ENCODE measurements around the gene GNL1. TPM values are rescaled to one million over a fixed set of nuclear protein-coding genes. Genes with fewer than 3 reads are reported as not detected.
"Not testable (repeated sequence)": the region's sequence is repeated elsewhere in the genome, so short reads cannot be mapped to it uniquely, and the experiment has no call there.

The GNL1 gene
- total RNA-seq, 1 experiment from 2014 or later: 78.4 TPM

GRCh38 chr6:30530014-30530413 is 26.3 kb downstream of the GNL1 start:
- H3K36me3 ChIP-seq (replicated peaks; ENCODE audit: control insufficient read depth, insufficient read depth, low read length): no peaks in the 10 kb centered on the region
- no peak for DNase-seq
- H3K27me3 ChIP-seq (ENCODE audit: control insufficient read depth, insufficient read depth, low read length): no peaks in the 10 kb centered on the region
- no peak overlapping the region for H3K4me3 ChIP-seq (ENCODE audit: insufficient read depth, low read depth, low read length)

- DNase-seq; H3K4me3 ChIP-seq (ENCODE audit: insufficient read depth, low read depth, low read length); H3K27me3 ChIP-seq (ENCODE audit: control insufficient read depth, insufficient read depth, low read length); H3K36me3 ChIP-seq (replicated peaks; ENCODE audit: control insufficient read depth, insufficient read depth, low read length): not testable (repeated sequence)
Measured at GRCh38 chr6:30529349-30529875, 26.9 kb downstream of the GNL1 start.

GRCh38 chr6:30526444-30526843 is 29.8 kb downstream of the GNL1 start:
- DNase-seq; H3K4me3 ChIP-seq (ENCODE audit: insufficient read depth, low read depth, low read length); H3K27me3 ChIP-seq (ENCODE audit: control insufficient read depth, insufficient read depth, low read length); H3K36me3 ChIP-seq (replicated peaks; ENCODE audit: control insufficient read depth, insufficient read depth, low read length): not testable (repeated sequence)

GRCh38 chr6:30521952-30522351 is 34.3 kb downstream of the GNL1 start:
- H3K27me3 ChIP-seq (ENCODE audit: control insufficient read depth, insufficient read depth, low read length); H3K4me3 ChIP-seq (ENCODE audit: insufficient read depth, low read depth, low read length); DNase-seq; H3K36me3 ChIP-seq (replicated peaks; ENCODE audit: control insufficient read depth, insufficient read depth, low read length): not testable (repeated sequence)

GRCh38 chr6:30521082-30521481 is 35.2 kb downstream of the GNL1 start:
- not testable (repeated sequence) for DNase-seq; H3K4me3 ChIP-seq (ENCODE audit: insufficient read depth, low read depth, low read length); H3K36me3 ChIP-seq (replicated peaks; ENCODE audit: control insufficient read depth, insufficient read depth, low read length); H3K27me3 ChIP-seq (ENCODE audit: control insufficient read depth, insufficient read depth, low read length)

- DNase-seq: no peak
- Histone ChIP-seq H3K4me3 (ENCODE audit: insufficient read depth, low read depth, low read length) (no peak overlapping the region), H3K36me3 (replicated peaks; ENCODE audit: control insufficient read depth, insufficient read depth, low read length) (no peaks in the 10 kb centered on the region), H3K27me3 (ENCODE audit: control insufficient read depth, insufficient read depth, low read length) (no peaks in the 10 kb centered on the region)
Measured at GRCh38 chr6:30520522-30520921, 35.8 kb downstream of the GNL1 start.

- H3K27me3 ChIP-seq (ENCODE audit: control insufficient read depth, insufficient read depth, low read length); DNase-seq; H3K4me3 ChIP-seq (ENCODE audit: insufficient read depth, low read depth, low read length); H3K36me3 ChIP-seq (replicated peaks; ENCODE audit: control insufficient read depth, insufficient read depth, low read length): not testable (repeated sequence)
Measured at GRCh38 chr6:30518505-30519145, 37.7 kb downstream of the GNL1 start.

- not testable (repeated sequence) for H3K36me3 ChIP-seq (replicated peaks; ENCODE audit: control insufficient read depth, insufficient read depth, low read length); H3K4me3 ChIP-seq (ENCODE audit: insufficient read depth, low read depth, low read length); H3K27me3 ChIP-seq (ENCODE audit: control insufficient read depth, insufficient read depth, low read length); DNase-seq
Measured at GRCh38 chr6:30517767-30518504, 38.4 kb downstream of the GNL1 start.

- H3K36me3 ChIP-seq (replicated peaks; ENCODE audit: control insufficient read depth, insufficient read depth, low read length); DNase-seq; H3K27me3 ChIP-seq (ENCODE audit: control insufficient read depth, insufficient read depth, low read length): not testable (repeated sequence)
- peak overlapping the region; percentile 50 for H3K4me3 ChIP-seq (ENCODE audit: insufficient read depth, low read depth, low read length)
Measured at GRCh38 chr6:30516754-30517076, 39.6 kb downstream of the GNL1 start.

GRCh38 chr6:30515944-30516753 is 40.1 kb downstream of the GNL1 start:
- Histone ChIP-seq H3K36me3 (replicated peaks; ENCODE audit: control insufficient read depth, insufficient read depth, low read length) (no peaks in the 10 kb centered on the region), H3K4me3 (ENCODE audit: insufficient read depth, low read depth, low read length) (peak overlapping the region; percentile 50), H3K27me3 (ENCODE audit: control insufficient read depth, insufficient read depth, low read length) (no peaks in the 10 kb centered on the region)
- peak; percentile 88 for DNase-seq

GRCh38 chr6:30515106-30515505 is 41.2 kb downstream of the GNL1 start:
- peak; percentile 22 for DNase-seq
- H3K4me3 ChIP-seq (ENCODE audit: insufficient read depth, low read depth, low read length): peak overlapping the region; percentile 50; the same call in 1 of the 2 replicates

GRCh38 chr6:30513451-30513850 is 42.8 kb downstream of the GNL1 start:
- Histone ChIP-seq H3K36me3 (replicated peaks; ENCODE audit: control insufficient read depth, insufficient read depth, low read length) (no peaks in the 10 kb centered on the region), H3K4me3 (ENCODE audit: insufficient read depth, low read depth, low read length) (no peak overlapping the region)
- no peak for DNase-seq

More at GRCh38 chr6:30515106-30515505, 41.2 kb downstream of the GNL1 start:
- H3K27me3 ChIP-seq (ENCODE audit: control insufficient read depth, insufficient read depth, low read length): no peaks in the 10 kb centered on the region
- H3K36me3 ChIP-seq (replicated peaks; ENCODE audit: control insufficient read depth, insufficient read depth, low read length): no peaks in the 10 kb centered on the region

GRCh38 chr6:30511169-30511546 is 45.1 kb downstream of the GNL1 start:
- H3K27me3 ChIP-seq (ENCODE audit: control insufficient read depth, insufficient read depth, low read length): no peaks in the 10 kb centered on the region
- H3K4me3 ChIP-seq (ENCODE audit: insufficient read depth, low read depth, low read length): no peak overlapping the region
- H3K36me3 ChIP-seq (replicated peaks; ENCODE audit: control insufficient read depth, insufficient read depth, low read length): no peaks in the 10 kb centered on the region
- no peak for DNase-seq

More at GRCh38 chr6:30513451-30513850, 42.8 kb downstream of the GNL1 start:
- H3K27me3 ChIP-seq (ENCODE audit: control insufficient read depth, insufficient read depth, low read length): no peaks in the 10 kb centered on the region

- H3K4me3 ChIP-seq (ENCODE audit: insufficient read depth, low read depth, low read length): no peak overlapping the region
- H3K27me3 ChIP-seq (ENCODE audit: control insufficient read depth, insufficient read depth, low read length): no peaks in the 10 kb centered on the region
- no peak for DNase-seq
- no peaks in the 10 kb centered on the region for H3K36me3 ChIP-seq (replicated peaks; ENCODE audit: control insufficient read depth, insufficient read depth, low read length)
Measured at GRCh38 chr6:30510419-30511168, 45.7 kb downstream of the GNL1 start.
